HCT116 (cell line): Measurements from ENCODE around the gene BTBD18. TPM values are rescaled to one million over a fixed set of nuclear protein-coding genes. Genes with fewer than 3 reads are reported as not detected.

Experiments
- ATAC-seq: fragments of 200-7000 bp; cut with Tn5 transposase; 2 replicates; pipeline ENCODE4 v1.9.1; 2020; ENCODE audit warnings: mild to moderate bottlenecking, moderate library complexity
- BruUV-seq: library from RNA; stranded (reverse); fragments of 400-500 nt; replicated peaks from 2 replicates; lab custom pipeline; 2021; lab: Mats Ljungman, UMichigan
- CTCF ChIA-PET: fragments of 300-600 bp; sonication (Branson Sonifier 250); formaldehyde crosslinking; loops from one replicate; lab custom pipeline; 2021; ENCODE audit warnings: antibody characterized with exemption; lab: Charles Lee
- POLR2A ChIA-PET: fragments of 300-600, 350-600 bp; sonication (Branson Sonifier 250); formaldehyde crosslinking; loops from one replicate; lab custom pipeline; 2021; ENCODE audit warnings: antibody characterized with exemption; lab: Charles Lee
- RAD21 ChIA-PET, 2 experiments: fragments of 300-600 bp; sonication (Branson Sonifier 250); formaldehyde crosslinking; loops; one replicate each; lab custom pipeline; 2023; ENCODE audit warnings: low total read pairs in 2 of 2; ENCODE audit not compliant: uncharacterized antibody in 2 of 2, unreplicated experiment in 2 of 2, low non-redundant PET in 1 of 2; lab: Charles Lee
- DNase-seq: peaks from one replicate; pipeline ENCODE4 v3.0.0-alpha.2; 2010; ENCODE audit warnings: low read depth, low spot score
- H2AFZ ChIP-seq: fragments of 200-600 bp; shearing (Covaris generic), sonication (generic); 2 replicates; pipeline ENCODE4 v1.6.1; 2017; ENCODE audit warnings: low read depth, mixed run types, mixed read lengths, antibody characterized with exemption, low read length; ENCODE audit not compliant: poor library complexity, severe bottlenecking
- H3K27ac ChIP-seq: 2 replicates; pipeline ENCODE4 v1.5.1; 2012; ENCODE audit warnings: low read depth, low read length
- H3K27me3 ChIP-seq: fragments of 200-600 bp; sonication (generic); 2 replicates; pipeline ENCODE4 v1.6.1; 2016; ENCODE audit warnings: mixed run types, low read length, mixed read lengths; ENCODE audit not compliant: insufficient read depth
- H3K36me3 ChIP-seq, 2 experiments: fragments of 200-500 bp in 1 of 2; fragments of 200-600 bp in 1 of 2; sonication (Bioruptor generic) in 1 of 2; sonication (generic) in 1 of 2; 2 replicates each; pipeline versions ENCODE4 v1.5.1 to v1.6.1; 2014 to 2016; ENCODE audit warnings: low read length in 2 of 2, inconsistent platforms in 1 of 2, mixed read lengths in 1 of 2, mixed run types in 1 of 2; ENCODE audit not compliant: insufficient read depth in 2 of 2, control insufficient read depth in 1 of 2
- H3K4me1 ChIP-seq, 2 experiments: fragments of 200-600 bp in 1 of 2; sonication (generic) in 1 of 2; 2 replicates each; pipeline versions ENCODE4 v1.5.1 to v1.6.1; 2012 to 2017; ENCODE audit warnings: low read length in 2 of 2, inconsistent platforms in 1 of 2, mild to moderate bottlenecking in 1 of 2, mixed read lengths in 1 of 2, mixed run types in 1 of 2, moderate library complexity in 1 of 2; ENCODE audit not compliant: insufficient read depth in 2 of 2, control insufficient read depth in 1 of 2
- H3K4me2 ChIP-seq: fragments of 200-600 bp; sonication (generic); 2 replicates; pipeline ENCODE4 v1.6.1; 2017; ENCODE audit warnings: mixed run types, low read length, mixed read lengths
- H3K4me3 ChIP-seq, 2 experiments: fragments of 200-600 bp in 1 of 2; sonication (generic) in 1 of 2; replicated peaks in 1 of 2; 2 replicates each; pipeline ENCODE4 v1.5.1; 2011 to 2016; ENCODE audit warnings: low read length in 2 of 2, control low read depth in 1 of 2, low read depth in 1 of 2, mild to moderate bottlenecking in 1 of 2, mixed read lengths in 1 of 2, mixed run types in 1 of 2
- H3K79me2 ChIP-seq: fragments of 200-600 bp; sonication (generic); 2 replicates; pipeline ENCODE4 v1.6.1; 2017; ENCODE audit warnings: mild to moderate bottlenecking, mixed run types, low read length, moderate library complexity, mixed read lengths; ENCODE audit not compliant: insufficient read depth
- H3K9ac ChIP-seq: fragments of 200-600 bp; sonication (generic); 2 replicates; pipeline ENCODE4 v1.6.1; 2016; ENCODE audit warnings: low read length, mixed read lengths
- H3K9me2 ChIP-seq: fragments of 200-600 bp; sonication (generic), shearing (Covaris generic); 2 replicates; pipeline ENCODE4 v1.6.1; 2017; ENCODE audit warnings: mixed run types, mild to moderate bottlenecking, moderate library complexity; ENCODE audit not compliant: insufficient read depth
- H3K9me3 ChIP-seq, 2 experiments: fragments of 200-500 bp in 1 of 2; fragments of 200-600 bp in 1 of 2; sonication (Bioruptor generic) in 1 of 2; sonication (generic) in 1 of 2; 2 replicates each; pipeline ENCODE4 v1.6.1; 2014 to 2017; ENCODE audit warnings: low read length in 2 of 2, mixed read lengths in 2 of 2, inconsistent platforms in 1 of 2, low read depth in 1 of 2, mild to moderate bottlenecking in 1 of 2, mixed run types in 1 of 2, moderate library complexity in 1 of 2; ENCODE audit not compliant: control insufficient read depth in 1 of 2, insufficient read depth in 1 of 2
- H4K20me1 ChIP-seq: fragments of 200-600 bp; sonication (generic), shearing (Covaris generic); 2 replicates; pipeline ENCODE4 v1.6.1; 2017; ENCODE audit warnings: mixed run types, mild to moderate bottlenecking, moderate library complexity; ENCODE audit not compliant: insufficient read depth
- CTCF ChIP-seq, 3 experiments: fragments of 200-600 bp in 1 of 3; sonication (generic) in 1 of 3; IDR thresholded peaks in 2 of 3; conservative IDR thresholded peaks in 1 of 3; 2 replicates each; pipeline ENCODE4 v1.5.1; 2012 to 2017; ENCODE audit warnings: low read depth in 2 of 3, low read length in 2 of 3, antibody characterized with exemption in 1 of 3, borderline replicate concordance in 1 of 3, control low read depth in 1 of 3, mild to moderate bottlenecking in 1 of 3, mixed read lengths in 1 of 3, mixed run types in 1 of 3, moderate library complexity in 1 of 3; ENCODE audit not compliant: insufficient read depth in 1 of 3
- JUND ChIP-seq: IDR thresholded peaks from 2 replicates; pipeline ENCODE4 v1.6.1; 2012
- MAX ChIP-seq: IDR thresholded peaks from 2 replicates; pipeline ENCODE4 v1.6.1; 2012
- POLR2AphosphoS5 ChIP-seq: IDR thresholded peaks from 2 replicates; pipeline ENCODE4 v1.6.1; 2011; ENCODE audit warnings: mild to moderate bottlenecking, low read depth, low read length, moderate library complexity
- RAD21 ChIP-seq: IDR thresholded peaks from 2 replicates; pipeline ENCODE4 v1.6.1; 2012; ENCODE audit warnings: low read depth, mild to moderate bottlenecking
- REST ChIP-seq: IDR thresholded peaks from 2 replicates; pipeline ENCODE4 v1.6.1; 2012; ENCODE audit warnings: low read depth
- SP1 ChIP-seq: IDR thresholded peaks from 2 replicates; pipeline ENCODE4 v1.6.1; 2012; ENCODE audit warnings: low read depth
- YY1 ChIP-seq: IDR thresholded peaks from 2 replicates; pipeline ENCODE4 v1.6.1; 2011; ENCODE audit warnings: low read length, low read depth, moderate library complexity, mild to moderate bottlenecking; ENCODE audit not compliant: insufficient replicate concordance; ENCODE audit errors: extremely low read depth
- ZNF274 ChIP-seq: fragments of 200-500 bp; sonication (Bioruptor generic); IDR thresholded peaks from 2 replicates; pipeline ENCODE4 v1.6.1; 2014; ENCODE audit warnings: mild to moderate bottlenecking, low read depth, low read length, inconsistent platforms
- intact Hi-C: fragments of 100-400 bp; cut with micrococcal nuclease; formaldehyde crosslinking; loops from 2 replicates; pipeline ENCODE4 v1.10.0; 2022
- total RNA-seq: library from RNA; stranded (reverse); gene quantifications from one replicate; pipeline ENCODE4 v1.2.1, GENCODE V29; 2021; ENCODE audit not compliant: unreplicated experiment

Gene BTBD18
- total RNA-seq, 1 experiment from 2014 or later = not detected

GRCh38 chr11:57699813-57700212 is 51.8 kb downstream of the BTBD18 start:
- ChIA-PET RAD21 (no interaction called here), POLR2A (no interaction called here), CTCF (interaction anchor here (1.0 kb wide), 1 partner anchor 101 kb away, joined by 3 read pairs; no protein-coding TSS in a partner anchor)
- Histone ChIP-seq H3K4me1 (no peaks in the 10 kb centered on the region), H4K20me1 (no peaks in the 10 kb centered on the region), H3K9me3 (no peaks in the 10 kb centered on the region), H3K9me2 (no peaks in the 10 kb centered on the region), H3K27ac (no peak overlapping the region), H3K4me3 (no peak overlapping the region), H3K9ac (no peak overlapping the region), H2AFZ (no peak overlapping the region), H3K79me2 (no peaks in the 10 kb centered on the region; the same call in 1 of the 2 replicates), H3K27me3 (no peaks in the 10 kb centered on the region)
- no TSS peak for BruUV-seq
- no peak for DNase-seq
- intact Hi-C loops = no loop called here
- no peak for TF ChIP-seq CTCF (IDR thresholded peaks at IDR 0.05 in 2 of 3, conservative IDR thresholded peaks at IDR 0.05 in 1 of 3; ENCODE audit: borderline replicate concordance in 1 of 3, insufficient read depth in 1 of 3, low read depth in 2 of 3, low read length in 2 of 3)
- TF ChIP-seq MAX = no peak
- TF ChIP-seq JUND = no peak
- no peak for TF ChIP-seq YY1
- TF ChIP-seq REST = no peak
- no peak for TF ChIP-seq POLR2AphosphoS5
- TF ChIP-seq ZNF274 = no peak
- TF ChIP-seq SP1 = no peak
- no peak for TF ChIP-seq RAD21
- TF ChIP-seq, all 23 proteins: peak for 0
- H3K4me2 ChIP-seq = no peak overlapping the region
- peaks cover 37 to 50% of the 10 kb centered on the region in 2 experiments for H3K36me3 ChIP-seq
- no peak for ATAC-seq
